Left renal cortex interstitium (tissue), 4 donors: ENCODE measurements around the gene ENOX1. TPM values are rescaled to one million over a fixed set of nuclear protein-coding genes. Genes with fewer than 3 reads are reported as not detected.
A peak's percentile ranks its signal among the peaks of the same experiment; 100 is the strongest.
"Not testable (repeated sequence)": the region's sequence is repeated elsewhere in the genome, so short reads cannot be mapped to it uniquely, and the experiment has no call there.

Experiments used
- DNase-seq, 4 donors: peaks; one replicate each; pipeline ENCODE4 v3.0.0-alpha.2; 2013; ENCODE audit warnings: low read depth in 4 of 4, low spot score in 2 of 4, missing footprints in 1 of 4
- polyA plus RNA-seq, 4 donors: library from polyadenylated mRNA; unstranded; fragments of 120-200 nt; gene quantifications; one replicate each; pipeline ENCODE4 v1.2.1, GENCODE V29; 2013; ENCODE audit not compliant: insufficient read length in 4 of 4

The ENOX1 gene
- polyA plus RNA-seq, 4 donors, result 9.6 to 12.0 (median 10.6) TPM

DNA sequence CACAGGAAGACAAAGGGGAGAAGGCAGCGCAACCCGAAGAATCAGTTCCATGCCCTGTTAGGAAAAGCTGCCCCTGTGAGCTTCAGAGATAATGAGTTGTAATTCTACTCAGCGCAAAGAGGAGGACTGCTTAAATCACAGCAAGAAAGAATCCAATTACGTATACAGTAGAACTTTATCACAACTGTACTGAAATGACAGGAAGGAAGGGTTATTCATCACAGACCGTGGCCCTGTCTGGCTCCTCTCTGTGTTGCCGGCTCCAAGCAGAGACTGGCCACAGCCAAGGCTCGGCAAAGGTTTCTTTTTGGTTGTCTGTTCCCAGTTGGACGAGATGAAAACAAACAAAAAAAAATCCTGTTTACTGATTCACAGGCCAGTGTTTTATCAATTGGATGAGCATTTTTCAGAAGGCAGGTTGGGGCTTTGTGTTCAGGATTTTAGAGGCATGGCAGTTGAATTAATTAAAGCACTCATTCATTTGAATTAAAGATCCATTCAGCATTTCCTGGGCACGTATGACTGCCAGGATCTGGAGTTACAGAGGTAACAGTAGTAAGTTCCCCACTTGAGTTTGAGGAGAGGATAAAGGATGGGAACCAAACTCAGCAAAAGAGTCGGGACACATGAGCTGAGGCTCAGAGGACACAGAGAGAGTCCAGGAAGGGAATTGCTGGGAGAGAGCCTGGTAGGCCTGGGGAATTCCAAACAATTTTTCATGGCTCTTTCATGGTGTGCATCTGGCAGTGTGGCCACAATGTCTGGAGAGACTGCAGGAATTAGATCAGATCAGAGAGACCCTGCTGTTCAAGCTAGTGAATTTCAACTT is 422.3 kb downstream of the ENOX1 start:
- DNase-seq, result peak in 2 of 4 donors; percentile 24 to 25

DNA sequence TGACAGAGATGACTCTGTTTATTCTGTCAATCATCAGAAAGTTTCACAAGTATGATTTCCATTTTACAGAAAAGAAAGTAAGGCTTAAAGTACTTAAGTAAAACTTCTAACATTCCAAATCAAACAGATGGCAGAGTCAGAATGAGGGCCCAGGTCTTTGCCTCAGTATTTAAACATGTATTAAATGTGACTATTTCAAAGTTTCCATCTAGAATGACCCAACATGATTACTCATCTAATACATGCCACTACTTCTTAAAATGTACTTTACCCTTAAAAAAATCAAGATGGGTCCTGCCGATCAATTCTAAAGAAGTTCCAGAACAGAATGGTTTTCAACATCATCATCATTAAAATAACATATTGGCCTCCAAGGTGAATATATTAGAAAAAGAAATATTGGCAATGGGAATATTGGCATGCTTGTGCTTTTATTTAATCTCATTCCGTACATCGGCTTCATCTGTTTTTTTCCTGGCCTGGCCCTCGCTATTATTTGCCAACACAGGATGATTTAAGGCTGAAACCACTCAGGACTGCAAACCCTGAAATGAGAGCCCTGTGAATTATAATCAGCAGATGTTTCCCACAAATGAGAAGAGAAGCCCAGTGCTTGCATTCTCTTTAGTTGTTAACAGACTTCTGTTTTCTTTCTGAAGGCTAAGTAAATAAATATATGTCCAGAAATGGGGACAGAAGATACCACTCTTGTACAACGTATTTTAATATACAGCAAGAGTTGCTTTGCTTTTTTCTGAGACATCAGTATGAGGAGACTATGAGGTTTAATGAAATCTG is 423.4 kb downstream of the ENOX1 start:
- no peak for DNase-seq

DNA sequence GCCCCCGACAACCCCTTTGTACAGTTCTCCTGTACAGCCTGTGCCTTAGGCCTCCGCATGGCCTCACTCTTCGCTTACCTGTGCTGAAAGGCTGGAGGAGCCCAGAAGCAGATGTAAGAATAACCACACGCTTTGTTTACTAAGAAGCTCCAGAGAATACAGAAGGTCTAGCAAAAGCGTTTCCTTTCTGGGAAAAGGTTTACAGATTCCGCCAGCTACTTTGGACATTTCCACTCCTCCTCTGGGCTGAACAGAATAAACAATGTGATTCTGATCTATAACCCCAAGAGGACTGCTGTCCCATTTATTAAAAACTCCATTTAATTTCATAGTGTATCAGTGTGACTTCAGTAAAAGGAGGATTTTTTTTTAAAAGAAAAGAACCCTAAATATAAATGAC is 424.2 kb downstream of the ENOX1 start:
- DNase-seq, result no peak

DNA sequence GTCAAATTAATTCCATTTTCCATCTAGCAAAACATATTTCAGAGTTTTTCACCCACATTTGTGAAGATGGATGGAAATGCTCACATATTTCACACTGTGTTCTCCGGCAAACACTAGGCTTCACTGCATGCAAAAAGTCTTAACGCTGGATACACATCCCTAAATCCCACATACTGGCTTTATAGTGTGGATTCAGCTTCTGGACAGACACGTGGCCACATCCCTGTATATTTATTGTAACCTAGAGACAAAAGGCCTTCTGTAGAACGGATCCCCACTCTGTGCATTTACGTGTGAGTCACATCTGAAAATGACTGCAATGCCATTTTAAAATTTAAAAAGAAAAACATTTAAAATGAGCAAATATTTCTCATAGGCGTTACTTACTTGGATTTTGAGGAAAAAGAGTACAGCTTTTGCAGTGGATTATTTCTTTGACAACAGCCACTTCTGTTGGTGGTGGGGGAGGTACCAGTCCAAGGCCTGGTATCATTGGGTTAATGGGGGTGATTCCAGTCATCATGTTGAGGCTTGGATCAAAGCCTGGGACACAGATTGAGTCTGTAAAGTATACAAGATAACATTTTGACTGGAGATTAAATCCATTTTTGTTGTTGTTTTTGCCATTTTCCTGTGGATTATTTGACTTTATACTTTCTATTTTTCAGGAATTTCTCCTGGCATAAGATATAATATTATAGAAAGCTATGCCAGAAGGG is 425.7 kb downstream of the ENOX1 start:
- DNase-seq, result no peak

DNA sequence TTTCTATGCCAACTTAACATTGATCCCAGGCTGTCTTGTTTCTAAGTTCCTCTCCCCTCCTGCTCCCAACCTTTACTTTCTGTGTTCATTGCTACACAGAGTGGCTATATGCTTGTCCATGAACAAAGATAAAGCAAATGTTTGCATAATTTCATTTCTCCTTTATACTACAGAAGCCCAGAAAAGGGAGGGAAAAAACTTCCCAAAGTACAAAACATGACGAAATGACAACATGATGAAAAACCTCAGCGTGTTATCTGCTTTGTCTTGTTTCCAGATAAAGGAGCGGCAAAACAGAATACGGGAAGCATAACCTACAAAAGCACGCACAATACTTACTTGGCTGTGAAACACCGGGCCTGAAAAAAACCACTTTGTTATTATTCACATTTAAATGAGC is 426.6 kb downstream of the ENOX1 start:
- no peak for DNase-seq

DNA sequence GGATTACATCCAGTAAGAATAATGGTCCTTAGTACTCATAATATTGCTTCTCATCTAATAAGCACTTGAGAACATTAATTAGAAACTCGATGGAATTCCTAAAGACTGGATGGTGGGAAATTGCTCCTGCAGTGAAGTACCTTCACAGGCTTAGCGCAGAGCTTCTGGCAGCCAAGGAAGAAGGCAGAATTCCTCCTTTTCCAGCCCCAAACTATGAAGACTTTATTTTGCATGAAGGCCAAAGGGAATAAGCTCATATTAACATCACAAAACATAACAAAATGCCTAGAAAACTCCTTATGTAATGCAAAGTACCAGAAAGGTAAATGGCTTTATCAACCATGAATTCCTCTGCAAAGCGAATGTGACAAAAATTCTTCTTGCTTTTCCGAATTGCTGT is 427.2 kb downstream of the ENOX1 start:
- no peak for DNase-seq

DNA sequence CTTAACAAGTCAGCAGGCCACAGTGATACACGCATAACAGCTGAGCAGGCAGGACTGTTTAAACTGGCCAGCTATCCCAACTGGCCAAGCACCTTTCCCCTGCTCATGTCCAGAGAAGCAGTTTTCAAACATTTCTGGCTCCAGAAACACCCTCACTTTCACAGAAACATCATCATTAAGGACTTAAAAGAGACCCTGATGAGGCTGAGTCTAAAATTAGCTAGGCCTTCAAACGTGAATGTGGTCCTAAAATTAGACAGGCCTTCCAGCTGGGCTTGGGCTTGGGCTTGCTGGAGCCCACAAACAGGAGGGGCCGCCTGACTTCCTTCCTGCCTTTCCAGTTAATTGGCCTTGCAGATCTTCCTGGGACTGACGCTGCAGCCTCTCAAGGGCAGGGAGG is 429.2 kb downstream of the ENOX1 start:
- no peak for DNase-seq

DNA sequence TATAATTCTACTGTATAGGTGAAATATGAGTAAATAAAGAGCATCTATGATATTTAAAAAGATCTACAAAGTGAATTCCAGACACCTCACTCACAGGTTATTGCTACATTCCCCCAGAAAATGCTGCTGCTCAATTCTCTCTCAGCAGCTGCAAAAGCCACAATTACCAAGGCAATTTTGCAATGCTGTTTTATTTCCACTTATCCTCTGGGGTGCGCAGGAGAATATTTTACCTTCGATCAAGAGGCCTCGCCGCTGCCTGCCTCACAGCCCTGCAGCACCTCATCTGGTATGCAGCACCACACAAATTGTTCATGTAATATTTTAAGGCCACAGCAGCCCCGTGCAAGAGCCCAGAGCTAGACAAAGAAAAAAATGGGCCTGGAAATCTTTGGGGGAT is 430.2 kb downstream of the ENOX1 start:
- DNase-seq, result no peak

DNA sequence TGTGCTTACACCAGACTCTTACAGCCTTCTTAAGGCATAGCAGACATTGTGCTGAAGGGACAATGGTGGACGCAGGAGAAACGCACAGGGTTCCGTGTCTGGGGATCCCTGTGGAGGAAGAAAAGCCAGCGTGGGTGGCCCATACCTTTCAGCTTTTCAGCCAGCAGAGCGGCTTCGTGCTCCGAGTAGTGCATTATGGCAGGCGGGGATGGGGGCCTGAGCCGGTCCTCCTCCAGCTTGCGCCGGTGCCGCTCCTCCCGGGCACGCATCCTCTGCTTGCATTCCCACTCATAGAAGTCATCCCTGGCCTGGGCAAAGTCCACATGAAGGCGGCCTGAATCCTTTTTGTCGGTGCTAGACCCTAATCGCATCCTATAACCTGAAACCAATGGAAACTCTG is 431.0 kb downstream of the ENOX1 start:
- DNase-seq, result no peak

DNA sequence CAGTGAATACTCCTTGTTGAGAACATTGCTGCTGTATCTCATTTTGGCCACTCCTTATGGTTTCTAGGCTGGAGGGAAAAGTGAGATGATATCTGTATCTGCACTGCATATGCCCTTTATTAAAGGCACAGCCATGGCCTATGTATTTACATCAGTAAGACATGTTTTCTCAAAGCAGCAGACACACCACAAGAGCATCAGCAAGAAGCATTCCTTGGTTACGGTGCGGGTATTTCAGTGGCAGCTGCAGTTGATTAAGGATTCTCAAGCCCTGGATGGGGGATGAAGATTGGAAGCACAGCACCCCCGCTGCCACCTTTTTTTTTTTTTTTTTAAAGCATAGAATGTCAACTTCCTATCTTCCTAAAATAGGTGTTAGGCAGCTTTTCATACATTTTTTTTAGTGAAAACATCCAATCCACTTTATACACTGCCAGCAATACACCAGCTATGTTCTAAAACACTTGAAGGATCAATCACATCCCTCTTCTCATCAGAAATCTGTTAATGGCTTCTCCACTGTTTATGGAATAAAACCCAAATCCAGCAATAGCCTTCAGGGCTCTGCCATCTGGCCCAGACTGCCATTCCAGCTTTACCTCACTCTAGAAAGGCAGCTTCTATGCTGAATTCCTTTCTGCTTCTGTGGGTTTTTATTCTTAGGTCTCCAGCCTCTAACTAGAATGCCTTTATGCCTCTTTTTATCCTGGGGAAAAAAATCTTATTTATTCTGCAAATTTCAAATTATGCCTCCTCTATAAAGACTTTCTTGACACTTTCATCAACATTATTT is 432.4 kb downstream of the ENOX1 start:
- no peak for DNase-seq

DNA sequence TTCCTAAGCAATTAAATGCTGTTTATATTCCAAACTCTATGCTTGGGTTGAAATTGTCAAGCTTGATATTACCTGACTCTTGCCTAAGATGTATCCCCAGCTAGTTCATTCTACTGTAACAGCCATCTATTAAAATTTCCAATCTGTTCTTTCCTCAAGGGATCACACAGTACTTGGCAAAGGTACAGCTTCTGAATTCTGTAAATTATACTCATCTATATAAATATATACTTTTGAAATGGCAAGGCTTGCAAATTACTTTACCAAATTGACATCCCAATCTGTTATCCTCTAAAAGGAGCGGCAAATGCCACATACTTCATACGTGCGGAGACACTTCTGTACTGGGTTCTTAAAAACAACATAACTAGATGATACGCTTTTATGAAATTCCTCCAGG is 433.1 kb downstream of the ENOX1 start:
- no peak for DNase-seq

DNA sequence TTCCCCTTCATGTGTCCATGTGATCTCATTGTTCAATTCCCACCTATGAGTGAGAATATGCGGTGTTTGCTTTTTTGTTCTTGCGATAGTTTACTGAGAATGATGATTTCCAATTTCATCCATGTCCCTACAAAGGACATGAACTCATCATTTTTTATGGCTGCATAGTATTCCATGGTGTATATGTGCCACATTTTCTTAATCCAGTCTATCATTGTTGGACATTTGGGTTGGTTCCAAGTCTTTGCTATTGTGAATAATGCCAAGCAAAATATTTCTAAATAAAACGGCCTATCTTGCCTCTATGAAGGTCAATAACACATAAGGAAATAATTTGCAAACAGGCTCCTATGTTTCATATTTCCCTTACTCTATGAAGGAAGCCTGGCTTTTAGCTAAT is 435.2 kb downstream of the ENOX1 start:
- DNase-seq, result not testable (repeated sequence)

DNA sequence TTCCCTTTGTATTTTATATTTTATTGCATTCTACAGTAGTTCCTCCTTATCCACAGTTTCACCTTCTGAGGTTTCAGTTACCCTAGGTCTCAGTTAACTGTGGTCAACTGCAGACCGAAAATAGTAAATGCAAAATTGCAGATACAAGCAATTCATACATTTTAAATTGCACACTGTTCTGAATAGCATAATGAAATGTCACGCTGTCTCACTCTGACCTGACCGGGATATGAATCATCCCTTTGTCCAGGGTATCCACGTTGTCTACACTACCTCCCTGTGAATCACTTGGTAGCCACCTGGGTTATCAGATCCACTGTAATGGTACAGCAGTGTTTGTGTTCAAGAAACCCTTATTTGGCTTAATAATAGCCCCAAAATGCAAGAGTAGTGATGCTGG is 438.4 kb downstream of the ENOX1 start:
- no peak for DNase-seq

DNA sequence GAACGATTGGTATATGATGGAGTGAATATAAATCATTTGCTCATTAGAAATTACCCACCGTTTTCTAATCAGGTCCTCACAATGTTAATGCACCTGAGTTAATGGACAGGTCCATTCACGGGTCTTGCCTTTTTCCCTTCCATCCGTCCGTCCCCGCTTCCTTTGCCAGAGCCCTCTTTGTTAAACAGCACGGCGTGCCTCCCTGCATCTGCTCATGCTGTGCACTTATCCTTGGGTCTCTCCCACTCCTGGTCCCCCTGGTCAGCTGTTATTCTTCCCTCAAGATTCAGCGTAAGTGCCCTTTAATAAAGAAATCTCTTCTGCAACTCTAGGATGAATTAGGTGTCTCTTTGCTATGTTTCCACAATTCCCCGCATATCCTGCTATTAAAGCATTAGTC is 438.9 kb downstream of the ENOX1 start:
- DNase-seq, result no peak

DNA sequence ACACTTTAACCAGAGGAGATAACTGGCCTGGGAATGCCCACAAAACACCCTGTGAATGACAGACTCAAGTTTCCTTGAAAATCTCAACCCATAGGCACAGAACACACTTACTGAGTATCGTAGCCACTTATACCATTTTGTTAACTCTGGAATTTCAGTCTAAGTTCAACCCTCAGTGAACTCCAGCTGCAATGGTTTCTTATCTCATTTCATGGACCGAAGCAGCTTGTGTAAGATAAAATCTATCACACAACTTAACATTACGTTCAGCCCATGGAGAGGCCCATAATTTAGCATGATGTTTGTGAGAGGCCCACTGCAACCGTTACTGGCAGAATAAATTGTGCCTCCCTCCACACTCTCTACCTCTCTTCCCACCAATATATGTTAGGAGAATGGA is 440.3 kb downstream of the ENOX1 start:
- DNase-seq, result no peak

DNA sequence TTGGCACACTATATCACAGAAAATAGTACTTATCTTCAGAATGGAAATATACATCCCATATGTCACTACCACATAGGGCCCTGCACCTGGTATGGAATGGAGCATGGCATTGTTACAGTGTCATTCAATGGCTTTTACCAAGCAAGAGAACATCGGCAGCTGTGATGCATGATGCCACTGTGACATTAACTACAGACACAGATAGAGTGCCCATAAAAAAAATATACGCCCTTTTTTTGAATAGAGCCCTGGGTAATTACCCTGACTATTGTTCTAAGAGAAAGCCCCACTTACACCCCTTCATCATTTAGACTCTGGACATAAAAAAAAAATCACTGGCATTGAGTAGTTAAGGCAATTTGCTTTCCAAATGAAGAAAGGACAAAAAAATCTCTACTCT is 443.1 kb downstream of the ENOX1 start:
- DNase-seq, result no peak

DNA sequence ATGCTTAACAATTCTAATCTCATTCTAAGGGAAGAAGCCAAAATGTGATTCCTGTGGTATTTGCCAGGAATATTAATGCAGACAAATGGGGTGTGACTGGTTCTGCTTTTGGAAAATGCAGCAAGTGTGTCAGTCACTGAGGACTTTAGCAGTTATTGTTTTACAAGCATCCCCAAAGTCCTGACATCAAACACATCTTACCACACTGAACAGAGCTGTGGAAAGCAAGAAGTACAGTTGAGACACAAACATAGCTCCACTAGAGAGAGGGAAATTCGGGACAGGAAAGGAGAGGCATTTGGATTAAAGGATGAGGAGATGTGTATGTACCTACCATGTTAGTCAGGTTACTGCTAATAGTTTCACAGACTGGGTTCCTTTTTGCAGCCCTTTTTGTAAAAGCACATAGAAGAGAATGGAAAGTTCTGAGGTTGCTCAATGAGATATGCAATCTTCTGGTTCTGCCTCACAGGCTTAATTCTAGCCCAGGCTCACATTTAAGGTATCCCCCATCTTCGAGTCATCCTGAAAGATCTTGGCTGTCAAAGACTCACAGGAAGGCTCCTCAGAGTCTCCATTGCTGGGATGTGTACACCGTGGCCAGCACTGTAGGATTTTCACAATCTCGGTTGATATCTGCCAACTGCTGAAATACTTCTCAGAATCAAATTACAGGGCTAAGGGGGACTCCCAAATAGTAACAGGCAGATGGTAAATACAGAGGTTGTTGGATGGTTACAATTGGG is 446.8 kb downstream of the ENOX1 start:
- no peak for DNase-seq

DNA sequence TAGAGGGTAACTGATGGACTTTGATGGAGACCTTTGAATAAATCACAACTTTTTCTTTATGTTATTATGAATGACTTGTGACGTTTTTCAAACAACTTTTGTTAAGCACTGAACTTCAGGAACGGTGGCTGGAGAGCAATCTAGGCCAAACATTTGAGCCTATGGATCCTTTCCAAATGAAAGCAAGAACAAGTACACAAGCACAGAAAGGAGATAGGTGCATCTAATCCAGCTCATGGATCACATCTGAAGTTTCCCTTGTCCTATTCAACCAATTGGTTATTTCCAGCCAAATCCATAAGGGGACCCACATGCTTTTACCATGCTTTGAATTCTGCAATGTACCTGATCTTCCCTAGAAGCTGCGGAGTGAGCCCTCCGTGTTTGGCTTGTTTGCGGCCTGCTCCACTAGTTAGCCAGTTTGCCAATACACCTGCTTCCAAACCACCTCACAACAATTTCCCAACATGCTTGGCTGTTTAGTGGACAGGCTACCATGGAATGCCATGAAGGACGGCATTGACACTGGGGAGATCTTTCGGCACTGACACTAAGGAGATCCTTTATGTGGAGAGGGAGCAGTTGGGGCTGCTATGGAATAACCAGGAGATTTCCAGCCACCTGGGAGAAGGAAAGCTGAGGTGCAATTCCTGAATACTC is 447.5 kb downstream of the ENOX1 start:
- no peak for DNase-seq

DNA sequence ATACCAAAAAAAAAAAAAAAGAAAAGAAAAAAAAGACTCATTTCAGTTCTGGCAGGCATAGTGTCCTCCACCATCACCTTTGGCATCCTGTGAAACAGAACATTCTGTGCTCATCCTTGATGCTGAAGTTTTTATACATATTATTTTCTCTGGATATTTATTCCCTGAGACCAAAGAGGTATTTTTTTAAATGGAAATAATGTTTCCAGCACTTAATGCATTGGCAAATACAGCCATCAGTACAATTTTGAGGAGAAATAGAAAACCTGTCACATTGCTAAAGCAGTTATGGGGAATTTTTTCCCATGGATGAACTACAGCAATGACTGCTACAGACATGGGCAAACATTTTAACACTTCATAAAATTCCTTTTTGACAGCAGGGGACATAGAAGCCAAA is 451.0 kb downstream of the ENOX1 start:
- no peak for DNase-seq
